Measurements from ENCODE around the gene CLASRP. TPM values are rescaled to one million over a fixed set of nuclear protein-coding genes. Genes with fewer than 3 reads are reported as not detected.
A peak's percentile ranks its signal among the peaks of the same experiment; 100 is the strongest.

Gene CLASRP
- total and polyA plus RNA-seq, 9 of the 15 experiments (the other 6 are each of a cell fraction or from before 2014, with no cell fraction given) = 0.94 to 86.3 (median 44.0) TPM

DNA sequence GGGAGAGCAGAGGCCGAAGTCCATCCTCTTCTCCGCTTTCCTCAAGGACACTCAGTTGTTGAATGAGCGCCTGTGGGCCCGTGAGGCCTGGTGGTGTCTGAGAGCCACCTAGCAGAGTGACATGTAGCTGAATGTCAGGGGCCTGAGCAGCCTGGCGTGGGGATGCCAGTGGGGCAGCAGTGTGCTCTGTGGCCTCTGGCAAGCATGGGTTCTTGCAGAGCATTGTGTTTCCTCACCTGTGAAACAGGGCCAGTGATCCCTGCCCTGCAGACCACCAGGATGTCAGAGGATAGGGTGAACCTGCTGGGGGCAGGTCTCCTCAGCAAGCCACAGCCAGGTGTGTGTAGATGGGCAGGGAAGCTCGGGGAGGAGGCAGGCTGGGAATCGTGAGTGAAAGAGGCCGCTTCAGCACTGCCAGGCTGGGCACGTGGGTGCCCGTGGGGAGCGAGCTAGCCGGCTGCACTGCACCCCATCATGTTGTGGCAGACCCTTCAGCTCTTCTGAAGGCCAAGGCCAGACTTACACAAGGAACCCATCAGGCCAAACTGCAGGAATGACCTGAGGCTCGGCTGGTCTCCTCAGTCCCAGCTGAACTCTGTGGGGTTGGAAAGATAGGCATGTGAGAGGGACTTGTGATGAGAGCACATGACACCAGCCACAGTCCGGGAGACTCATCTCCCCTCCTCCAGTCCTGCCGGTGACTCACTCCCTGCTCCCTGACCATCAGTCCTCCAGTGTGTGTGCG, 59.1 kb downstream of the CLASRP start (continued):
- TF ChIP-seq, protein P1, sequence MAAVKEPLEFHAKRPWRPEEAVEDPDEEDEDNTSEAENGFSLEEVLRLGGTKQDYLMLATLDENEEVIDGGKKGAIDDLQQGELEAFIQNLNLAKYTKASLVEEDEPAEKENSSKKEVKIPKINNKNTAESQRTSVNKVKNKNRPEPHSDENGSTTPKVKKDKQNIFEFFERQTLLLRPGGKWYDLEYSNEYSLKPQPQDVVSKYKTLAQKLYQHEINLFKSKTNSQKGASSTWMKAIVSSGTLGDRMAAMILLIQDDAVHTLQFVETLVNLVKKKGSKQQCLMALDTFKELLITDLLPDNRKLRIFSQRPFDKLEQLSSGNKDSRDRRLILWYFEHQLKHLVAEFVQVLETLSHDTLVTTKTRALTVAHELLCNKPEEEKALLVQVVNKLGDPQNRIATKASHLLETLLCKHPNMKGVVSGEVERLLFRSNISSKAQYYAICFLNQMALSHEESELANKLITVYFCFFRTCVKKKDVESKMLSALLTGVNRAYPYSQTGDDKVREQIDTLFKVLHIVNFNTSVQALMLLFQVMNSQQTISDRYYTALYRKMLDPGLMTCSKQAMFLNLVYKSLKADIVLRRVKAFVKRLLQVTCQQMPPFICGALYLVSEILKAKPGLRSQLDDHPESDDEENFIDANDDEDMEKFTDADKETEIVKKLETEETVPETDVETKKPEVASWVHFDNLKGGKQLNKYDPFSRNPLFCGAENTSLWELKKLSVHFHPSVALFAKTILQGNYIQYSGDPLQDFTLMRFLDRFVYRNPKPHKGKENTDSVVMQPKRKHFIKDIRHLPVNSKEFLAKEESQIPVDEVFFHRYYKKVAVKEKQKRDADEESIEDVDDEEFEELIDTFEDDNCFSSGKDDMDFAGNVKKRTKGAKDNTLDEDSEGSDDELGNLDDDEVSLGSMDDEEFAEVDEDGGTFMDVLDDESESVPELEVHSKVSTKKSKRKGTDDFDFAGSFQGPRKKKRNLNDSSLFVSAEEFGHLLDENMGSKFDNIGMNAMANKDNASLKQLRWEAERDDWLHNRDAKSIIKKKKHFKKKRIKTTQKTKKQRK (IDR thresholded peaks at IDR 0.05; ENCODE audit: borderline replicate concordance, low read depth, low read length) = no peak
- TF ChIP-seq ZNF561 (CRISPR knock-in tag; conservative IDR thresholded peaks at IDR 0.05) (no peak), ZNF239 (CRISPR knock-in tag; IDR thresholded peaks at IDR 0.05) (no peak), ZNF589 (CRISPR knock-in tag; IDR thresholded peaks at IDR 0.05; ENCODE audit: low read depth) (no peak), PHF21A (IDR thresholded peaks at IDR 0.05; ENCODE audit: borderline replicate concordance, low read depth) (no peak), NFATC3 (IDR thresholded peaks at IDR 0.05) (no peak), ZKSCAN3 (CRISPR knock-in tag; IDR thresholded peaks at IDR 0.05) (no peak), RFX5 (IDR thresholded peaks at IDR 0.05; ENCODE audit: low read depth, low read length) (no peak), U2AF2 (optimal IDR thresholded peaks at IDR 0.05; ENCODE audit: low read depth, low read length) (no peak), ZNF24 (IDR thresholded peaks at IDR 0.05) (no peak), NR2C2 (CRISPR knock-in tag; IDR thresholded peaks at IDR 0.05) (no peak), NR2C2 (tag; IDR thresholded peaks at IDR 0.05) (peak; percentile 77), KAT8 (IDR thresholded peaks at IDR 0.05; ENCODE audit: low read depth) (no peak), ZNF57 (CRISPR knock-in tag; IDR thresholded peaks at IDR 0.05) (no peak), ELF1 (tag; IDR thresholded peaks at IDR 0.05) (no peak), HMGXB4 (CRISPR knock-in tag; IDR thresholded peaks at IDR 0.05) (no peak), HDGF (IDR thresholded peaks at IDR 0.05) (no peak), TBL1XR1 (IDR thresholded peaks at IDR 0.05; ENCODE audit: low read length in 2 of 2) (0 out of 4 replicates have a peak, but pooled peaks of 1 of the 2 experiments have one; percentile 32), FOXA1 (IDR thresholded peaks at IDR 0.05; ENCODE audit: borderline replicate concordance) (no peak), ZNF639 (CRISPR knock-in tag; conservative IDR thresholded peaks at IDR 0.05 in 1 of 2, IDR thresholded peaks at IDR 0.05 in 1 of 2) (no peak; a peak in 1 of 4 replicates), ZNF436 (CRISPR knock-in tag; IDR thresholded peaks at IDR 0.05) (no peak), ZNF384 (IDR thresholded peaks at IDR 0.05; ENCODE audit: low read depth, low read length) (no peak)
